Thymus (tissue), 11 donors: ENCODE results near the gene SLC7A9. TPM values are rescaled to one million over a fixed set of nuclear protein-coding genes. Genes with fewer than 3 reads are reported as not detected.
"Not testable (repeated sequence)": the region's sequence is repeated elsewhere in the genome, so short reads cannot be mapped to it uniquely, and the experiment has no call there.

Experiments
- DNase-seq, 9 donors: peaks; one replicate each; pipeline ENCODE4 v3.0.0-alpha.2; 2013; ENCODE audit warnings: low spot score in 9 of 9, low read depth in 6 of 9, missing footprints in 1 of 9
- H3K27ac ChIP-seq, 2 donors: one replicate each; pipeline ENCODE4 v1.5.1; 2013; ENCODE audit warnings: control low read depth in 1 of 2, low read depth in 1 of 2, low read length in 1 of 2, mild to moderate bottlenecking in 1 of 2, moderate library complexity in 1 of 2
- H3K27me3 ChIP-seq, 2 donors: one replicate each; pipeline ENCODE4 v1.5.1; 2013; ENCODE audit warnings: low read length in 1 of 2; ENCODE audit not compliant: control insufficient read depth in 2 of 2, insufficient read depth in 1 of 2
- H3K36me3 ChIP-seq, 2 donors: one replicate each; pipeline ENCODE4 v1.5.1; 2013; ENCODE audit warnings: low read length in 1 of 2, mild to moderate bottlenecking in 1 of 2, moderate library complexity in 1 of 2; ENCODE audit not compliant: control insufficient read depth in 2 of 2, insufficient read depth in 2 of 2
- H3K4me1 ChIP-seq, 2 donors: one replicate each; pipeline ENCODE4 v1.5.1; 2013; ENCODE audit warnings: low read length in 2 of 2; ENCODE audit not compliant: control insufficient read depth in 2 of 2, insufficient read depth in 2 of 2
- H3K4me3 ChIP-seq, 2 donors: one replicate each; pipeline ENCODE4 v1.5.1; 2013; ENCODE audit warnings: low read length in 2 of 2, control low read depth in 1 of 2, mild to moderate bottlenecking in 1 of 2
- H3K9me3 ChIP-seq, 2 donors: one replicate each; pipeline ENCODE4 v1.5.1; 2013; ENCODE audit warnings: low read length in 1 of 2, mild to moderate bottlenecking in 1 of 2; ENCODE audit not compliant: control insufficient read depth in 2 of 2, insufficient read depth in 1 of 2
- WGBS: extraction: QIAGEN DNeasy Blood & Tissue Kit; methylation state at CpG from one replicate; pipeline ENCODE4 v1.1.7; 2013; 5-methylcytosine and 5-hydroxymethylcytosine counted together
- polyA plus RNA-seq: library from polyadenylated mRNA; stranded (reverse); fragments of 200-250 nt; gene quantifications from one replicate; pipeline ENCODE4 v1.2.3, GENCODE V29; 2013
- total RNA-seq: library from RNA; stranded (reverse); fragments of 120-200 nt; gene quantifications from one replicate; pipeline ENCODE4 v1.2.4, GENCODE V29; 2013
- donor health status: healthy.

The SLC7A9 gene
- total and polyA plus RNA-seq, 2 donors, result 0.24 to 0.98 TPM

- no peak for DNase-seq
- H3K27me3 ChIP-seq, result no peaks in the 10 kb centered on the region
- no peaks in the 10 kb centered on the region for H3K4me1 ChIP-seq
- H3K36me3 ChIP-seq, result peaks cover 4 to 13% of the 10 kb centered on the region in 2 donors
- no peak overlapping the region for H3K4me3 ChIP-seq
- peaks cover 3 to 12% of the 10 kb centered on the region in 2 donors for H3K9me3 ChIP-seq
- 97% methylated on average over 11 of the region's 11 CpGs for WGBS
- H3K27ac ChIP-seq, result no peak overlapping the region
These were observed 19.8 kb upstream of the SLC7A9 start for GRCh38 chr19:32889137-32889934.

GRCh38 chr19:32887572-32888215 is 18.1 kb upstream of the SLC7A9 start:
- no peak overlapping the region for H3K4me3 ChIP-seq
- peaks cover 0 to 9% of the 10 kb centered on the region in 2 donors for H3K36me3 ChIP-seq
- H3K27me3 ChIP-seq, result no peaks in the 10 kb centered on the region
- no peak overlapping the region for H3K27ac ChIP-seq
- DNase-seq, result no peak
- no peaks in the 10 kb centered on the region for H3K4me1 ChIP-seq
- H3K9me3 ChIP-seq, result peaks cover 0 to 12% of the 10 kb centered on the region in 2 donors
- 98% methylated on average over 4 of the region's 4 CpGs for WGBS

- no peaks in the 10 kb centered on the region for H3K4me1 ChIP-seq
- peaks cover 0 to 9% of the 10 kb centered on the region in 2 donors for H3K36me3 ChIP-seq
- WGBS, result 97% methylated on average over 7 of the region's 7 CpGs
- no peak overlapping the region for H3K27ac ChIP-seq
- no peak for DNase-seq
- H3K9me3 ChIP-seq, result peaks cover 0 to 8% of the 10 kb centered on the region in 2 donors
- H3K27me3 ChIP-seq, result no peaks in the 10 kb centered on the region
- no peak overlapping the region for H3K4me3 ChIP-seq
These were observed 16.7 kb upstream of the SLC7A9 start for GRCh38 chr19:32886241-32886640.

- H3K27ac ChIP-seq, DNase-seq, H3K4me3 ChIP-seq, H3K9me3 ChIP-seq, H3K27me3 ChIP-seq, H3K36me3 ChIP-seq, H3K4me1 ChIP-seq: not testable (repeated sequence)
- WGBS, result 88% methylated on average over 5 of the region's 5 CpGs
These were observed 15.7 kb upstream of the SLC7A9 start for GRCh38 chr19:32885255-32885654.

GRCh38 chr19:32881766-32882165 is 12.2 kb upstream of the SLC7A9 start:
- peaks cover 0 to 13% of the 10 kb centered on the region in 2 donors for H3K36me3 ChIP-seq

GRCh38 chr19:32880622-32881021 is 11.1 kb upstream of the SLC7A9 start:
- Histone ChIP-seq H3K4me3 (no peak overlapping the region), H3K27ac (no peak overlapping the region), H3K36me3 (peaks cover 0 to 13% of the 10 kb centered on the region in 2 donors), H3K9me3 (no peaks in the 10 kb centered on the region), H3K27me3 (no peaks in the 10 kb centered on the region), H3K4me1 (no peaks in the 10 kb centered on the region)
- 100% methylated on average over 2 of the region's 2 CpGs for WGBS
- no peak for DNase-seq

More at GRCh38 chr19:32881766-32882165, 12.2 kb upstream of the SLC7A9 start:
- no peaks in the 10 kb centered on the region for H3K4me1 ChIP-seq
- H3K9me3 ChIP-seq, result no peaks in the 10 kb centered on the region
- H3K27me3 ChIP-seq, result no peaks in the 10 kb centered on the region
- DNase-seq, result no peak
- H3K4me3 ChIP-seq, result no peak overlapping the region
- 97% methylated on average over 12 of the region's 12 CpGs for WGBS
- H3K27ac ChIP-seq, result no peak overlapping the region

- Histone ChIP-seq H3K4me3 (no peak overlapping the region), H3K36me3 (peaks cover 0 to 13% of the 10 kb centered on the region in 2 donors), H3K4me1 (no peaks in the 10 kb centered on the region), H3K9me3 (no peaks in the 10 kb centered on the region), H3K27ac (no peak overlapping the region), H3K27me3 (no peaks in the 10 kb centered on the region)
- 92% methylated on average over 8 of the region's 8 CpGs for WGBS
- DNase-seq, result no peak
These were observed 10.2 kb upstream of the SLC7A9 start for GRCh38 chr19:32879741-32880140.

- no peaks in the 10 kb centered on the region for H3K9me3 ChIP-seq
- H3K36me3 ChIP-seq, result peaks cover 0 to 13% of the 10 kb centered on the region in 2 donors
- no peaks in the 10 kb centered on the region for H3K4me1 ChIP-seq
- no peak overlapping the region for H3K4me3 ChIP-seq
- no peaks in the 10 kb centered on the region for H3K27me3 ChIP-seq
- H3K27ac ChIP-seq, result no peak overlapping the region
- WGBS, result 99% methylated on average over 12 of the region's 12 CpGs
- DNase-seq, result no peak
These were observed 9.4 kb upstream of the SLC7A9 start for GRCh38 chr19:32878988-32879387.

- H3K4me1 ChIP-seq, result no peaks in the 10 kb centered on the region
- no peak overlapping the region for H3K4me3 ChIP-seq
- H3K27me3 ChIP-seq, result no peaks in the 10 kb centered on the region
- no peak for DNase-seq
- peaks cover 0 to 13% of the 10 kb centered on the region in 2 donors for H3K36me3 ChIP-seq
- no peaks in the 10 kb centered on the region for H3K9me3 ChIP-seq
- no peak overlapping the region for H3K27ac ChIP-seq
- WGBS, result 98% methylated on average over 14 of the region's 14 CpGs
These were observed 8.6 kb upstream of the SLC7A9 start for GRCh38 chr19:32877977-32878745.
